ENCODE results near the gene TBC1D1. TPM values are rescaled to one million over a fixed set of nuclear protein-coding genes. Genes with fewer than 3 reads are reported as not detected.

The TBC1D1 gene
- total and polyA plus RNA-seq, 8 donors: 16.2 to 41.0 (median 24.6) TPM

DNA sequence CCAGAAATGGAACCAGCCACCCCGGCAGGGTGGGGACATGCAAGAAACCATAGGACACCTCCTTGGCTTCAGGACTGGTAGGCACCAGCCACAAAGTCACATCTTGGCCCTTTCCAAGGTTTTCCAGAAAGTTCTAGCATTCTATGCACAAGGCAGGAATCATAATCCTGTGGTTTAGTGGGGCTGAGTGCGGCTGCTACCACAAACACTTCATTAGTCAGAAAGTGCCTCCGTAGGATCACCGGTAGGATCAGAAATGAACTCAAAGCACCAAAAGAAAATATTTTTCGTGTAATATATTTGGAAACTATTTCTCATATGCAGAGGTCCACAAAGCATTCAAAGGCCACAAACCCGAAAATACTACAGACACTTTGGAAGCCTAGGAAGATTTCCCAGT is 261.0 kb downstream of the TBC1D1 start:
- TF ChIP-seq CTCF (IDR thresholded peaks at IDR 0.05): no peak
- H3K27ac ChIP-seq: no peak overlapping the region
- no peaks in the 10 kb centered on the region for H3K9me3 ChIP-seq
- ATAC-seq (no peak), FAIRE-seq (no peak), DNase-seq (no peak)
- no peaks in the 10 kb centered on the region for H3K36me3 ChIP-seq
- WGBS, 2 donors: 90 to 91% methylated on average over 6 of the region's 6 CpGs
- H3K27me3 ChIP-seq: no peaks in the 10 kb centered on the region
- intact Hi-C loops (cut with DNase I): no loop called here
- H3K4me1 ChIP-seq: peaks cover 14 to 23% (median 18%) of the 10 kb centered on the region in 3 donors
- H3K4me3 ChIP-seq: no peak overlapping the region

DNA sequence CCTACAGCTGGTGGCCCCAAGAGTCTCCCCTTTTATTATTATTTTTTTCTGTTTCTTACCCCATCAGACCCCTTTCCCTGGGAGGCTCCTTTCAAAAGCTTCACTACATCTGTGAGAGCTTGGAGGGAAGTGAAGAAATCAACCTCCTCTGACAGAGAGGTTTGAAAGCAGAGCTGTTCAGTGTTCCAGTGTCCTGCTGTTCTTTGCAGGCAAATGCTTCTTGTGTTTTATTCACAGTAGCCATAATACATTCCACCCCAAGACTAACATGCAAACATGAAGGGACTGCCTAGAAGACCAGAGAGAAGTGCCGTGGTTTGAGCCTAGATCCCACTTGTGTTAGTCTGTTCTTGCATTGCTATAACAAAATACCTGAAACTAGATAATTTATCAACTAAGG is 261.4 kb downstream of the TBC1D1 start:
- TF ChIP-seq CTCF (IDR thresholded peaks at IDR 0.05): no peak
- Histone ChIP-seq H3K4me3 (no peak overlapping the region), H3K36me3 (no peaks in the 10 kb centered on the region), H3K9me3 (no peaks in the 10 kb centered on the region), H3K27me3 (no peaks in the 10 kb centered on the region), H3K4me1 (peaks cover 14 to 23% (median 16%) of the 10 kb centered on the region in 3 donors), H3K27ac (no peak overlapping the region)
- no peak for FAIRE-seq
- no peak for DNase-seq
- 78 to 92% methylated on average over 1 of the region's 1 CpG for WGBS, 2 donors
- ATAC-seq: no peak
- intact Hi-C loops (cut with DNase I): no loop called here

GRCh38 chr4:38152721-38153386 is 262.0 kb downstream of the TBC1D1 start:
- DNase-seq (no peak), FAIRE-seq (no peak), ATAC-seq (no peak)
- 91 to 93% methylated on average over 7 of the region's 7 CpGs for WGBS, 2 donors
- intact Hi-C loops (cut with DNase I): no loop called here
- H3K9me3 ChIP-seq: no peaks in the 10 kb centered on the region
- no peak for TF ChIP-seq CTCF (IDR thresholded peaks at IDR 0.05)
- no peak overlapping the region for H3K4me3 ChIP-seq
- no peak overlapping the region for H3K27ac ChIP-seq
- no peaks in the 10 kb centered on the region for H3K36me3 ChIP-seq
- H3K27me3 ChIP-seq: no peaks in the 10 kb centered on the region
- H3K4me1 ChIP-seq: peaks cover 14 to 28% (median 19%) of the 10 kb centered on the region in 3 donors

DNA sequence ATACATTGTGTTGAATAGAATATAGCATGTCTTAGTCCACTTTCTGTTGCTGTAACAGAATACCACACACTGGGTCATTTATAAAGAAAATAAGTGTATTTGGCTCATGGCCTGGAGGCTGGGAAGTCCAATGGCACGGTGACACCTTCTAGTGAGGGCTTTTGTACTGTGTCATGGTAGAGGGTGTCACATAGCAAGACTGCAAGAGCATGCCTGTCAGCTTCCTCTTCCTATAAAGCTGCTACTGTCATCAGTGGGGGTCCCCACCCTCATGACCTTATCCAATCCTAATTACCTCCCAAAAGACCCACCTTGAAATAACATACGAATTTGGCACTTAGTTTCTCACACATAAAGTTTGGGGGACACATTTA is 262.5 kb downstream of the TBC1D1 start:
- 84 to 90% methylated on average over 2 of the region's 2 CpGs for WGBS, 2 donors
- DNase-seq: no peak
- no peaks in the 10 kb centered on the region for H3K36me3 ChIP-seq
- intact Hi-C loops (cut with DNase I): no loop called here
- no peaks in the 10 kb centered on the region for H3K9me3 ChIP-seq
- no peak for ATAC-seq
- no peak for TF ChIP-seq CTCF (IDR thresholded peaks at IDR 0.05)
- no peak overlapping the region for H3K27ac ChIP-seq
- H3K4me3 ChIP-seq: no peak overlapping the region
- peaks cover 14 to 30% (median 19%) of the 10 kb centered on the region in 3 donors for H3K4me1 ChIP-seq
- no peak for FAIRE-seq
- no peaks in the 10 kb centered on the region for H3K27me3 ChIP-seq

DNA sequence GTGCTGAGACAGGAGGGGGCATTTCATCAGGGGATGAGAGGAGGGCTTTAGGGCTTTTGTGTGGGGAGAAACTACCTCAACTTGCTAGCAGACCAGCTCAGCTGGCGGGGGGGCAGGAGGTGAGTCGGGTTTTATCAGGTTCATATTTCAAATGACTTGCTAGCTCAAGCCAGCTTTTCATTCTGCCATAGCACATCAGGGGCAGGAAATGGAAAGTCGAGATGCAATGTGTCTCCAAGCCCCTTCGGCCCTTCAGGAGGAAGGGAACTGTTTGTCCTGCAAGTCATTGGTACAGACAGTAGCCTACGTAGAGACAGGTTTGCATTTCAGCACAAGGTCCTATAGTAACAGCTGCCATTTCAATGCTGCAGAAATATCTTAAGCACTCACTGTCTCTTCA is 263.4 kb downstream of the TBC1D1 start:
- no peak for DNase-seq
- no peak for FAIRE-seq
- WGBS, 2 donors: 46 to 49% methylated on average over 5 of the region's 5 CpGs

More for the DNA sequence above, 263.4 kb downstream of the TBC1D1 start:
- H3K36me3 ChIP-seq: no peaks in the 10 kb centered on the region
- no peak for TF ChIP-seq CTCF (IDR thresholded peaks at IDR 0.05)
- no peaks in the 10 kb centered on the region for H3K27me3 ChIP-seq
- H3K4me3 ChIP-seq: no peak overlapping the region
- intact Hi-C loops (cut with DNase I): no loop called here
- peak in 2 of 4 donors; percentile 13 to 14 for ATAC-seq
- peaks cover 14 to 30% (median 19%) of the 10 kb centered on the region in 3 donors for H3K4me1 ChIP-seq
- peak overlapping the region; percentile 50 to 83 (median 65) for H3K27ac ChIP-seq
- H3K9me3 ChIP-seq: no peaks in the 10 kb centered on the region

All from pancreas (tissue), 10 donors.